ENCODE results near the gene LDAH. TPM values are rescaled to one million over a fixed set of nuclear protein-coding genes. Genes with fewer than 3 reads are reported as not detected.

The LDAH gene
- total RNA-seq, 1 donor, result 17.4 TPM

GRCh38 chr2:20634507-20635112 is 188.3 kb downstream of the LDAH start:
- no peaks in the 10 kb centered on the region for H3K27me3 ChIP-seq (ENCODE audit: insufficient read depth, low read length)
- no peak overlapping the region for H3K27ac ChIP-seq (ENCODE audit: low read depth, low read length)
- TF ChIP-seq, protein P1, sequence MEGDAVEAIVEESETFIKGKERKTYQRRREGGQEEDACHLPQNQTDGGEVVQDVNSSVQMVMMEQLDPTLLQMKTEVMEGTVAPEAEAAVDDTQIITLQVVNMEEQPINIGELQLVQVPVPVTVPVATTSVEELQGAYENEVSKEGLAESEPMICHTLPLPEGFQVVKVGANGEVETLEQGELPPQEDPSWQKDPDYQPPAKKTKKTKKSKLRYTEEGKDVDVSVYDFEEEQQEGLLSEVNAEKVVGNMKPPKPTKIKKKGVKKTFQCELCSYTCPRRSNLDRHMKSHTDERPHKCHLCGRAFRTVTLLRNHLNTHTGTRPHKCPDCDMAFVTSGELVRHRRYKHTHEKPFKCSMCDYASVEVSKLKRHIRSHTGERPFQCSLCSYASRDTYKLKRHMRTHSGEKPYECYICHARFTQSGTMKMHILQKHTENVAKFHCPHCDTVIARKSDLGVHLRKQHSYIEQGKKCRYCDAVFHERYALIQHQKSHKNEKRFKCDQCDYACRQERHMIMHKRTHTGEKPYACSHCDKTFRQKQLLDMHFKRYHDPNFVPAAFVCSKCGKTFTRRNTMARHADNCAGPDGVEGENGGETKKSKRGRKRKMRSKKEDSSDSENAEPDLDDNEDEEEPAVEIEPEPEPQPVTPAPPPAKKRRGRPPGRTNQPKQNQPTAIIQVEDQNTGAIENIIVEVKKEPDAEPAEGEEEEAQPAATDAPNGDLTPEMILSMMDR (IDR thresholded peaks at IDR 0.05; ENCODE audit: extremely low read depth, low read depth, low read length), result no peak
- peaks cover 11% of the 10 kb centered on the region for H3K36me3 ChIP-seq (ENCODE audit: insufficient read depth, low read length)
- H3K79me2 ChIP-seq (ENCODE audit: insufficient read depth, low read length), result no peaks in the 10 kb centered on the region
- no peak overlapping the region for H2AFZ ChIP-seq (ENCODE audit: low read length)
- DNase-seq (ENCODE audit: insufficient read length, low spot score, missing footprints), result peak; percentile 95
- H3K4me1 ChIP-seq (ENCODE audit: insufficient read depth, low read length), result peaks cover 12% of the 10 kb centered on the region
- H4K20me1 ChIP-seq (ENCODE audit: insufficient read depth, low read length), result peaks cover 3% of the 10 kb centered on the region
- no peak overlapping the region for H3K4me2 ChIP-seq (ENCODE audit: insufficient read depth, low read length)
- no peaks in the 10 kb centered on the region for H3K9me3 ChIP-seq (ENCODE audit: low read depth, low read length)
- no peak overlapping the region for H3K4me3 ChIP-seq (ENCODE audit: insufficient read depth, low read length)

Other genes starting within 250 kb of the LDAH start
- 47.4 and 47.8 TPM in 2 replicates for gene HS1BP3, start 172.0 kb downstream of the LDAH start, total RNA-seq
- gene GDF7, start 156.0 kb downstream of the LDAH start, total RNA-seq, result under 0.01 TPM in 1 of 2 replicates, not detected in the other
- gene APOB, start 221.0 kb upstream of the LDAH start, total RNA-seq, result under 0.01 TPM in 2 replicates